Adrenal gland (tissue), 12 donors: ENCODE results near the gene CMTR1. TPM values are rescaled to one million over a fixed set of nuclear protein-coding genes. Genes with fewer than 3 reads are reported as not detected.

Experiments
- DNase-seq, 7 donors: peaks; one replicate each; pipeline ENCODE4 v3.0.0-alpha.2; 2019 to 2020
- H3K27ac ChIP-seq, 5 donors: fragments of 200-600 bp; sonication (generic) in 4 of 5; 1 replicate in 3 of 5; 2 replicates in 2 of 5; pipeline versions ENCODE4 v1.5.1 to v1.8.0; 2016 to 2020; ENCODE audit warnings: mild to moderate bottlenecking in 1 of 5
- H3K27me3 ChIP-seq: fragments of 200-600 bp; 2 replicates; pipeline ENCODE4 v1.8.0; 2021
- H3K36me3 ChIP-seq, 2 donors: fragments of 200-600 bp; replicated peaks in 1 of 2; 1 replicate in 1 of 2; 2 replicates in 1 of 2; pipeline versions ENCODE4 v1.5.1 to v1.8.0; 2018 to 2022
- H3K4me1 ChIP-seq, 2 donors: fragments of 200-600 bp; replicated peaks in 1 of 2; 1 replicate in 1 of 2; 2 replicates in 1 of 2; pipeline versions ENCODE4 v1.5.1 to v1.8.0; 2018 to 2021
- H3K4me3 ChIP-seq, 4 donors: fragments of 200-600 bp; sonication (generic) in 3 of 4; one replicate each; pipeline ENCODE4 v1.5.1; 2016 to 2018
- H3K9me3 ChIP-seq, 3 donors: fragments of 200-600 bp; sonication (generic) in 1 of 3; replicated peaks in 1 of 3; 1 replicate in 2 of 3; 2 replicates in 1 of 3; pipeline versions ENCODE4 v1.5.1 to v1.8.0; 2016 to 2021
- CTCF ChIP-seq, 6 experiments: fragments of 450-650 bp in 4 of 6; fragments of 200-600 bp in 2 of 6; sonication (generic) in 1 of 6; IDR thresholded peaks; 1 replicate in 5 of 6; 2 replicates in 1 of 6; pipeline versions ENCODE4 v1.5.1 to v1.8.0; 2016 to 2021; ENCODE audit warnings: antibody characterized with exemption in 6 of 6, mild to moderate bottlenecking in 2 of 6, moderate library complexity in 1 of 6
- POLR2A ChIP-seq, 2 donors: fragments of 450-650 bp; IDR thresholded peaks; one replicate each; pipeline ENCODE4 v1.6.1; 2017; ENCODE audit warnings: antibody characterized with exemption in 2 of 2, mild to moderate bottlenecking in 2 of 2, moderate library complexity in 1 of 2
- WGBS, 4 donors: extraction: QIAGEN DNeasy Blood & Tissue Kit in 2 of 4; methylation state at CpG; one replicate each; pipeline versions ENCODE4 v1.1.5 to v1.1.7; 2013 to 2017; 5-methylcytosine and 5-hydroxymethylcytosine counted together
- intact Hi-C, 2 donors: fragments of 100-400 bp; cut with DNase I; formaldehyde crosslinking; loops; one replicate each; pipeline versions ENCODE4 v1.14.1 to v1.15.0; 2022 to 2023
- polyA plus RNA-seq, 3 donors: library from polyadenylated mRNA; stranded (reverse); fragments of 200-250 nt in 2 of 3; fragments of 350-450 nt in 1 of 3; fragmentation: Illumina TruSeq in 1 of 3; extraction: RNeasy Lipid Tissue Mini Kit (QIAGEN cat#74804) in 1 of 3; gene quantifications; one replicate each; pipeline ENCODE4 v1.2.3, GENCODE V29; 2013 to 2014
- total RNA-seq, 9 donors: library from RNA; depleted of rRNA in 4 of 9; stranded (reverse); fragments of >200 nt in 4 of 9; fragments of 120-200 nt in 1 of 9; fragmentation: NEBNext Ultra II Directional in 1 of 9; extraction: Animal tissue kit (Norgen Biotek cat#: 25700) in 1 of 9; gene quantifications; one replicate each; pipeline versions ENCODE4 v1.1.0 to v1.2.4, GENCODE V29; 2013 to 2023
- donor health status: healthy with polysubstance abuse.
- donor health status: Bipolar disorder and iron deficiency.
- donor health status: DM: yes; HTN: yes; CAD: no.
- donor health status: DM: no; HTN: no; CAD: no.
- donor health status: DM: no; HTN: no; CAD: no.
- donor health status: DM: yes; HTN: yes; CAD: no.

Gene CMTR1
- total and polyA plus RNA-seq, 12 donors, result 21.0 to 48.1 (median 31.9) TPM

DNA sequence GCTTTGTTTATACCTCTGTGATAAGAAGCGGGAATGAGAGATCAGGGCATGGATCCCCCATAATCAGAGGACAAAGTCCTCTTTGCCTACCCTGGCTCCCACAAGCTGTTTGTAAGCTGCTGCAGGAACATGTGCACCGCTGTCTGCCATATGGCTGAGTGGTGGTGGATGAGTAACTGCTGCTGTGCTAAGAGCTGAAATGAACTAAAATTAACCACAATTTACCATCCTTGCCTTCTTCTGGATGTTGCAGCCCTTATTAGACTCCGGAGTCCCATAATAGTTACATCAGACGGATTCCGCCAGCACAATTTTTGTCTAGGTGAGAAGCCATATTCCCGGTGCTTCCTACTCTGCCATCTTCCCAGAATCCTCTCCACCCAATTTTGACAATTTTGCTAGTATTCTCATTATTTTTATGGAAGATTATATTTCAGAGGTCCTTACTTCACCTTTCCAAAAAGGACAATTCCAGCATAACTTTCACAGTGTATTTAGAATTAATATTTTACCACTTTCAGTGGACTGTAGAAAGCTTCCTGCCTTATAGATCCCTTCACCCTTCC lies 6.0 kb upstream of the CMTR1 start:
- Histone ChIP-seq H3K27me3 (no peaks in the 10 kb centered on the region), H3K4me3 (no peak overlapping the region), H3K9me3 (peaks cover 0 to 4% (median 0%) of the 10 kb centered on the region in 3 donors), H3K4me1 (no peaks in the 10 kb centered on the region), H3K27ac (no peak overlapping the region), H3K36me3 (no peaks in the 10 kb centered on the region)
- 81 to 90% (median 87%) methylated on average over 6 of the region's 6 CpGs for WGBS, 4 donors
- intact Hi-C loops, result no loop called here
- no peak for TF ChIP-seq POLR2A (IDR thresholded peaks at IDR 0.05)
- no peak for TF ChIP-seq CTCF (IDR thresholded peaks at IDR 0.05)
- no peak for DNase-seq

DNA sequence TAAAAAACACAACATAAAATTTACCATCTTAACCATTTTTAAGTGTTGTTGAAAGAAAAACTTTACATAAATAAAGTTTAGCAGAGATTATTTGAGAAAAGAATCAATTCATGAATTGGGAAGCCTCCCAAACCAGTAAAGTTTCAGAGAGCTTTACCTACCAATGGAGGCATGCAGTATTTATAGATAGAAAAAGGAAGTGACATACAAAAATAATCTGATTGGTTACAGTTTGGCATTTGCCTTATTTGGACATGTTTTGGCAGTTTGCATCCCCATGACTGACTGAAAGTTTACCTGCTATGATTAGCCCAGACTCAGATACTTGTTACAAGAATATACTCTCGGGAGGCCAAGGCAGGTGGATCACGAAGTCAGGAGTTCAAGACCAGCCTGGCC lies 3.7 kb upstream of the CMTR1 start:
- no peak for DNase-seq
- Histone ChIP-seq H3K4me3 (no peak overlapping the region), H3K4me1 (peaks cover 8% of the 10 kb centered on the region in 2 donors), H3K9me3 (peaks cover 0 to 4% (median 0%) of the 10 kb centered on the region in 3 donors), H3K27ac (no peak overlapping the region), H3K27me3 (no peaks in the 10 kb centered on the region), H3K36me3 (no peaks in the 10 kb centered on the region)
- 79 to 90% (median 81%) methylated on average over 2 of the region's 2 CpGs for WGBS, 4 donors
- no peak for TF ChIP-seq CTCF (IDR thresholded peaks at IDR 0.05)
- TF ChIP-seq POLR2A (IDR thresholded peaks at IDR 0.05), result no peak
- intact Hi-C loops, result no loop called here

DNA sequence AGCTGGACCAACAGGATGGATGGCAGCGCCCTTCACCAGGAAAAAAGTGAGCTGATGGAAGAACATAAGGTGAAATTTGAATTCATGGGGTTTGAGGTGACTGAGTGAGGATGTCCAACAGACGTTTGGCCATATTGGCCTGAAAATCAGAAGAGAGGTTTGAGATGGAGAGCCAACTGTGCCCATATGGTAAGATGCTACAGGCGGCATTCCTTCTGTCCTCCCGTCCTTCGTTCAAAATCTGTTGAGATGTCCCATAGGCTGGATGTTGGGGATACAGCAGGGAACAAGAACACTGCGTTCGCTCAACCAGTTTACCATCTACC lies 468 bp upstream of the CMTR1 start:
- Histone ChIP-seq H3K4me3 (peak overlapping the region in 2 of 4 donors; percentile 52 to 67), H3K9me3 (no peaks in the 10 kb centered on the region), H3K4me1 (peaks cover 8 to 22% of the 10 kb centered on the region in 2 donors), H3K36me3 (peaks cover 0 to 22% of the 10 kb centered on the region in 2 donors), H3K27ac (peak overlapping the region; percentile 30 to 92 (median 80)), H3K27me3 (no peaks in the 10 kb centered on the region)
- intact Hi-C loops, result no loop called here
- 10 to 14% (median 13%) methylated on average over 7 of the region's 7 CpGs for WGBS, 4 donors
- DNase-seq, result peak in 1 of 7 donors; percentile 53
- TF ChIP-seq CTCF (IDR thresholded peaks at IDR 0.05) (no peak), POLR2A (IDR thresholded peaks at IDR 0.05) (no peak)

- Histone ChIP-seq H3K9me3 (no peaks in the 10 kb centered on the region), H3K27me3 (no peaks in the 10 kb centered on the region), H3K36me3 (peaks cover 0 to 28% of the 10 kb centered on the region in 2 donors), H3K4me1 (peaks cover 8 to 22% of the 10 kb centered on the region in 2 donors), H3K4me3 (peak overlapping the region; percentile 52 to 91 (median 70)), H3K27ac (peak overlapping the region; percentile 71 to 92 (median 80))
- peak in 5 of 7 donors; percentile 40 to 66 (median 49) for DNase-seq
- intact Hi-C loops, result no loop called here
- no peak for TF ChIP-seq CTCF (IDR thresholded peaks at IDR 0.05)
- no peak for TF ChIP-seq POLR2A (IDR thresholded peaks at IDR 0.05)
- 5 to 14% (median 9%) methylated on average over 8 to 13 of the region's 13 CpGs for WGBS, 4 donors
Observed at GRCh38 chr6:37433657-37434271, 743 bp downstream of the CMTR1 start.
